Smooth muscle cell (in vitro differentiated cells): ENCODE results near the gene DUSP8. TPM values are rescaled to one million over a fixed set of nuclear protein-coding genes. Genes with fewer than 3 reads are reported as not detected.
"Not testable (repeated sequence)": the region's sequence is repeated elsewhere in the genome, so short reads cannot be mapped to it uniquely, and the experiment has no call there.

Experiments
- DNase-seq: peaks from one replicate; lab custom pipeline; 2025; ENCODE audit not compliant: unreplicated experiment; lab: John Stamatoyannopoulos, UW
- H2AFZ ChIP-seq: fragments of 200-600 bp; sonication (generic); 2 replicates; pipeline ENCODE4 v1.6.0; 2016; ENCODE audit warnings: antibody characterized with exemption, low read depth, mild to moderate bottlenecking
- H3F3A ChIP-seq: fragments of 200-600 bp; sonication (generic); 2 replicates; pipeline ENCODE4 v1.6.0; 2017; ENCODE audit warnings: antibody characterized with exemption, low read depth
- H3K27ac ChIP-seq: fragments of 200-600 bp; sonication (generic); 2 replicates; pipeline ENCODE4 v1.5.1; 2016; ENCODE audit warnings: low read depth, mild to moderate bottlenecking
- H3K27me3 ChIP-seq: fragments of 200-600 bp; sonication (generic); 2 replicates; pipeline ENCODE4 v1.6.1; 2016; ENCODE audit warnings: low read depth, mild to moderate bottlenecking
- H3K36me3 ChIP-seq: fragments of 200-600 bp; sonication (generic); 2 replicates; pipeline ENCODE4 v1.5.1; 2016; ENCODE audit warnings: low read depth
- H3K4me1 ChIP-seq: fragments of 200-600 bp; sonication (generic); 2 replicates; pipeline ENCODE4 v1.5.1; 2016; ENCODE audit warnings: low read depth
- H3K4me2 ChIP-seq: fragments of 200-600 bp; sonication (generic); 2 replicates; pipeline ENCODE4 v1.6.0; 2016; ENCODE audit warnings: mild to moderate bottlenecking
- H3K4me3 ChIP-seq: fragments of 200-600 bp; sonication (generic); 2 replicates; pipeline ENCODE4 v1.5.1; 2016; ENCODE audit warnings: mild to moderate bottlenecking
- H3K79me2 ChIP-seq: fragments of 200-600 bp; sonication (generic); 2 replicates; pipeline ENCODE4 v1.6.0; 2016; ENCODE audit warnings: low read depth, mild to moderate bottlenecking
- H3K9ac ChIP-seq: fragments of 200-600 bp; sonication (generic); 2 replicates; pipeline ENCODE4 v1.6.0; 2016; ENCODE audit warnings: low read depth
- H3K9me3 ChIP-seq: fragments of 200-600 bp; sonication (generic); replicated peaks from 2 replicates; pipeline ENCODE4 v1.5.1; 2016; ENCODE audit warnings: low read depth
- H4K20me1 ChIP-seq: fragments of 200-600 bp; sonication (generic); 2 replicates; pipeline ENCODE4 v1.6.0; 2016; ENCODE audit warnings: low read depth
- WGBS: methylation state at CpG from one replicate; pipeline ENCODE4 v1.1.7; 2016; ENCODE audit warnings: low lambda C conversion rate; 5-methylcytosine and 5-hydroxymethylcytosine counted together
- polyA plus RNA-seq: library from polyadenylated mRNA; unstranded; fragments of >200 nt; fragmentation: Nextera tagmentation; extraction: Ambion mirVana; gene quantifications from 2 replicates; pipeline ENCODE4 v1.2.1, GENCODE V29; 2016
- total RNA-seq: library from RNA; depleted of rRNA; stranded (reverse); fragments of >200 nt; gene quantifications from 2 replicates; pipeline ENCODE4 v1.2.3, GENCODE V29; 2014
- TF ChIP-seq, protein P1 (sequence below): fragments of 200-600 bp; sonication (generic); IDR thresholded peaks from 2 replicates; pipeline ENCODE4 v1.5.1; 2017; ENCODE audit warnings: borderline replicate concordance, mild to moderate bottlenecking, antibody characterized with exemption; ENCODE audit not compliant: insufficient read depth, poor library complexity, severe bottlenecking

Gene DUSP8
- total and polyA plus RNA-seq, 2 experiments from 2014 or later: 5.0 to 6.3 TPM

GRCh38 chr11:1604181-1604580 lies 32.1 kb upstream of the DUSP8 start:
- TF ChIP-seq, protein P1, sequence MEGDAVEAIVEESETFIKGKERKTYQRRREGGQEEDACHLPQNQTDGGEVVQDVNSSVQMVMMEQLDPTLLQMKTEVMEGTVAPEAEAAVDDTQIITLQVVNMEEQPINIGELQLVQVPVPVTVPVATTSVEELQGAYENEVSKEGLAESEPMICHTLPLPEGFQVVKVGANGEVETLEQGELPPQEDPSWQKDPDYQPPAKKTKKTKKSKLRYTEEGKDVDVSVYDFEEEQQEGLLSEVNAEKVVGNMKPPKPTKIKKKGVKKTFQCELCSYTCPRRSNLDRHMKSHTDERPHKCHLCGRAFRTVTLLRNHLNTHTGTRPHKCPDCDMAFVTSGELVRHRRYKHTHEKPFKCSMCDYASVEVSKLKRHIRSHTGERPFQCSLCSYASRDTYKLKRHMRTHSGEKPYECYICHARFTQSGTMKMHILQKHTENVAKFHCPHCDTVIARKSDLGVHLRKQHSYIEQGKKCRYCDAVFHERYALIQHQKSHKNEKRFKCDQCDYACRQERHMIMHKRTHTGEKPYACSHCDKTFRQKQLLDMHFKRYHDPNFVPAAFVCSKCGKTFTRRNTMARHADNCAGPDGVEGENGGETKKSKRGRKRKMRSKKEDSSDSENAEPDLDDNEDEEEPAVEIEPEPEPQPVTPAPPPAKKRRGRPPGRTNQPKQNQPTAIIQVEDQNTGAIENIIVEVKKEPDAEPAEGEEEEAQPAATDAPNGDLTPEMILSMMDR: no peak
- Histone ChIP-seq H3K27ac (no peak overlapping the region), H3K36me3 (no peaks in the 10 kb centered on the region), H3K79me2 (no peaks in the 10 kb centered on the region), H3F3A (no peaks in the 10 kb centered on the region), H3K4me3 (no peak overlapping the region), H3K27me3 (peaks cover 23% of the 10 kb centered on the region), H3K4me1 (no peaks in the 10 kb centered on the region), H3K9ac (no peak overlapping the region), H3K9me3 (no peaks in the 10 kb centered on the region), H2AFZ (no peak overlapping the region), H4K20me1 (no peaks in the 10 kb centered on the region), H3K4me2 (no peak overlapping the region)
- 89% methylated on average over 11 of the region's 11 CpGs for WGBS
- no peak for DNase-seq

DNA sequence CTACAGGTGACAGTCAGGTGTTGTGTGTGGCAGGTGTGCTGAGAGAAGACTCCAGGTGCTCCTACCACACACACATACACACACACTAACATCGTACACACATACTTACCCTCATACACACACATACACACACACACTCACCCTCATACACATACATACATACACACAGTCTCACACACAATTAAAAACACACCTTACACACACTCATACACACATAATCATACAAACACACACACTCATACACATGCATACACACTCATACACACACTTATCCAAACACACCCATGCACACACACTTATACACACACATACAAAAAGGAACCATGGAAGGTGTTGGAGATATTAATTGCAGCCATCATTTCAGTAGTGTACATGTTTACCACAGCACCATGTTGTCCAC lies 31.6 kb upstream of the DUSP8 start:
- no peak overlapping the region for H3K9ac ChIP-seq
- H3K79me2 ChIP-seq: no peaks in the 10 kb centered on the region
- H3K9me3 ChIP-seq: no peaks in the 10 kb centered on the region
- TF ChIP-seq, protein P1: no peak
- no peak overlapping the region for H3K4me2 ChIP-seq
- H2AFZ ChIP-seq: no peak overlapping the region
- no peaks in the 10 kb centered on the region for H4K20me1 ChIP-seq
- H3F3A ChIP-seq: no peaks in the 10 kb centered on the region
- no peaks in the 10 kb centered on the region for H3K36me3 ChIP-seq
- no peak overlapping the region for H3K27ac ChIP-seq
- no peak overlapping the region for H3K4me3 ChIP-seq
- peaks cover 23% of the 10 kb centered on the region for H3K27me3 ChIP-seq
- WGBS: 88% methylated on average over 1 of the region's 1 CpG
- DNase-seq: no peak
- no peaks in the 10 kb centered on the region for H3K4me1 ChIP-seq

GRCh38 chr11:1601663-1602062 lies 29.6 kb upstream of the DUSP8 start:
- H2AFZ ChIP-seq, H3K27ac ChIP-seq, H3K4me1 ChIP-seq, H3K79me2 ChIP-seq, H3K4me2 ChIP-seq, H4K20me1 ChIP-seq, H3K4me3 ChIP-seq, H3F3A ChIP-seq, DNase-seq, H3K9ac ChIP-seq, H3K36me3 ChIP-seq, H3K9me3 ChIP-seq: not testable (repeated sequence)
- 95% methylated on average over 3 of the region's 3 CpGs for WGBS
- peaks cover 19% of the 10 kb centered on the region for H3K27me3 ChIP-seq

DNA sequence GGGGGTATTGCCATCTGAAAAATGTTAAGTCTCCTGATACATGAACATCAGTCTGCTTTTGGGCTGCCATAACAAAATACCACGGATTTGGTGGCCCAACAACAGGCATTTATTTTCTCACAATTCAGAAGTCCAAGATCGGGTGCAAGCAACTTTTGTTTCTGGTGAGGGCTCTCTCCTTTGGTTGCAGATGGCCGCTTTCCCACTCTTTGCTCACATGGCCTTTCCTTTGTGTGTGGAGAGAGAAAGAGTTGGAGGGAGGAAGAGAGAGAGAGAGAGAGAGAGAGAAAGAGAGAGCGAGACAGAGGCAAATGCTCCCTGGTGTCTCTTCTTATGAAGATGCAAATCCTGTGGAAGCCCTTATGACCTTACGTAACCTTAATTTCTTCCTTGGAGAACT lies 28.6 kb upstream of the DUSP8 start:
- no peak for DNase-seq
- Histone ChIP-seq H3K79me2 (no peaks in the 10 kb centered on the region), H3K4me3 (no peak overlapping the region), H3K36me3 (no peaks in the 10 kb centered on the region), H4K20me1 (no peaks in the 10 kb centered on the region), H3K4me1 (no peaks in the 10 kb centered on the region), H3K9me3 (no peaks in the 10 kb centered on the region), H3F3A (no peaks in the 10 kb centered on the region), H3K4me2 (no peak overlapping the region), H3K27me3 (peaks cover 29% of the 10 kb centered on the region), H2AFZ (no peak overlapping the region), H3K27ac (no peak overlapping the region), H3K9ac (no peak overlapping the region)
- TF ChIP-seq, protein P1: no peak
- WGBS: 74% methylated on average over 5 of the region's 5 CpGs
